ENCODE results near the gene CAST. TPM values are rescaled to one million over a fixed set of nuclear protein-coding genes. Genes with fewer than 3 reads are reported as not detected.
A peak's percentile ranks its signal among the peaks of the same experiment; 100 is the strongest.

The CAST gene
- total RNA-seq, 3 donors from 2014 or later: 221 to 400 (median 287) TPM

DNA sequence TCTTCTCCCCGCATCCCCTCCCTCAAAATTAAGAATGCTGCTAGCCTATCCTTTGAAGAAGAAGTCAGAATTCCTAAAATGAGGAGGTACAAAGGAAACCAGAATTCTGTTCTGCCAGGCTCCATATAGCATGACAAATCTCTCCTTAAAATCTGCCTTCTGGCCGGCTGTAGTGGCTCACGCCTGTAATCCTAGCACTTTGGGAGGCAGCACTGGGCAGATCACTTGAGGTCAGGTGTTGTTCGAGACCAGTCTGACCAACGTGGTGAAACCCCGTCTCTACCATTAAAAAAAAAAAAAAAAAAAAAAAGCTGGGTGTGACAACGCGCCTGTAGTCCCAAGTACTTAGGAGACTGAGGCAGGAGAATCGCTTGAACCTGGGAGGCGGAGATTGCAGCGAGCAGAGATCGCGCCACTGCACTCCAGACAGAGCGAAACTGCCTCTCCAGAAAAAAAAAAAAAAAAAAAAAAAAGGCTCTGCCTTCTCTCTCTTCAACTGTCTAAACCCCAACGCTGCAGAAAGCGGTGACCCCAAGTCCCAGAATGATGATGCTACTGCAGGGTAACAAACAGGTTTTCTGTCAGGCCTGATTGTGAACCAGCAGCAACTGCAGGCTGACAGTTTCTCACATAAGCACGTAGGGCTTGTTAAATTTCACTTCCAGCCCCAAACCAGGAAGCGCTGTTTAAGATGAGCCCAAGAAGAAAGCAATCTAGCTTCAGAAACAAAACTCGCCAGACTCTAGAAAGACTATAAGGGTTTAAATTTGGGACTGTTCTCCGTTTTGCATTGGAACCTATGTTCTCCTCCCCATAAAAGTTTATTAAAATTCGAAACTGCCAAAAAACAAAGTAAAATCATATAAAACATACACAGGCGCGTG, 963 bp upstream of the CAST start:
- Histone ChIP-seq H3K4me3 (peak overlapping the region; percentile 69 to 97 (median 95)), H3K4me1 (peaks cover 0 to 12% of the 10 kb centered on the region in 2 donors), H3K36me3 (no peaks in the 10 kb centered on the region), H3K9me3 (no peaks in the 10 kb centered on the region), H3K27ac (peak overlapping the region; percentile 95 to 100), H3K27me3 (no peaks in the 10 kb centered on the region)
- intact Hi-C loops (cut with DNase I; ENCODE audit: low total_unique reads): no loop called here
- no peak for DNase-seq (ENCODE audit: low spot score in 2 of 2)
- TF ChIP-seq CTCF (IDR thresholded peaks at IDR 0.05) (no peak), POLR2AphosphoS5 (IDR thresholded peaks at IDR 0.05) (no peak), POLR2A (IDR thresholded peaks at IDR 0.05) (no peak)

GRCh38 chr5:96662725-96663518, 746 bp downstream of the CAST start:
- intact Hi-C loops (cut with DNase I; ENCODE audit: low total_unique reads): no loop called here
- H3K4me1 ChIP-seq: peaks cover 0 to 12% of the 10 kb centered on the region in 2 donors
- H3K27ac ChIP-seq: peak overlapping the region; percentile 95 to 100
- TF ChIP-seq CTCF (IDR thresholded peaks at IDR 0.05) (no peak), POLR2AphosphoS5 (IDR thresholded peaks at IDR 0.05) (peak; percentile 66 to 88 (median 72)), POLR2A (IDR thresholded peaks at IDR 0.05) (peak; percentile 65)
- DNase-seq (ENCODE audit: low spot score in 2 of 2): peak; percentile 91
- H3K36me3 ChIP-seq: no peaks in the 10 kb centered on the region
- peak overlapping the region; percentile 69 to 97 (median 95) for H3K4me3 ChIP-seq
- H3K27me3 ChIP-seq: no peaks in the 10 kb centered on the region
- H3K9me3 ChIP-seq: no peaks in the 10 kb centered on the region

- Histone ChIP-seq H3K27ac (peak overlapping the region; percentile 95 to 100), H3K27me3 (no peaks in the 10 kb centered on the region), H3K4me1 (peaks cover 0 to 12% of the 10 kb centered on the region in 2 donors), H3K9me3 (no peaks in the 10 kb centered on the region), H3K4me3 (peak overlapping the region; percentile 69 to 97 (median 95)), H3K36me3 (no peaks in the 10 kb centered on the region)
- no peak for DNase-seq (ENCODE audit: low spot score in 2 of 2)
- intact Hi-C loops (cut with DNase I; ENCODE audit: low total_unique reads): no loop called here
- TF ChIP-seq POLR2A (IDR thresholded peaks at IDR 0.05): no peak
- TF ChIP-seq POLR2AphosphoS5 (IDR thresholded peaks at IDR 0.05): no peak
- no peak for TF ChIP-seq CTCF (IDR thresholded peaks at IDR 0.05)
These were observed 1.4 kb downstream of the CAST start for GRCh38 chr5:96663608-96664007.

DNA sequence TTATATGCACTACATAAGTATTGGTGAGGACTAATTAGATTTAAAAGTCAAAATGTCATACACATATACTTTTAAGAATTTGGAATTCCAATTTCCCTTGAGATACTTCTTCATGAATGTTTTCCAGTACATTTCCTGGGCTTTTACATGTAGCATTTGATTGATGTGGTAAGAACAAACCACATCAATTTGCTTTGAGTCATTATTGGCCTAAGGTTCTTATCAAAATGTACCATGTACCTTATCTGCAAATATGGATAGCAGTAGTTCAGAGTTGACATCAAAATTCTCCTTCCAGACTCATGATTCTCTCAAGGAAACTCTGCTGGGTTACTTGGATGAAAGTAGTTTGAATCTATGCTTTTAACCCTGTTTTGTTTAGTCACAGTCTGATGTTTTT, 2.5 kb downstream of the CAST start:
- intact Hi-C loops (cut with DNase I; ENCODE audit: low total_unique reads): no loop called here
- H3K4me1 ChIP-seq: peaks cover 0 to 12% of the 10 kb centered on the region in 2 donors

DNA sequence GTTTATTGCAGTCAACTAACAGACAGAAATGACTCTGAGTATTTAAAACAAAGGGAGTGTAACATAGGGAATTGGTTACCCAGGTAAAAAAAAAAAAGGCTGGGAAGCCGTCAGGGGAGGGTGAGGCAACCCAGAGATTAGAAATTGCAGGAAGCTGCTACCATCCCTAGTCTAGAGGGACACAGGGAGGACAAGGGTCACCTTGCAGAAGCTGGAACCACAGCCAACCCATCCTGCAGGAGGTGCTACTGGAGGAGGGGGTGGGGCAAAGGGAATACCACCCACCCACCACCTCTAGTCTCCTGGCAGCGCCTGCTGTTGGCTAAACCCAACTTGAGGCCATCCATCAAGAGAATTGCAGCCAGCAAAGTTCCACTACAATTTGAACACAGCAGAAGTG, 6.5 kb downstream of the CAST start:
- peaks cover 0 to 7% of the 10 kb centered on the region in 2 donors for H3K4me1 ChIP-seq
- TF ChIP-seq POLR2AphosphoS5 (IDR thresholded peaks at IDR 0.05) (no peak), POLR2A (IDR thresholded peaks at IDR 0.05) (no peak), CTCF (IDR thresholded peaks at IDR 0.05) (no peak)
- no peak overlapping the region for H3K27ac ChIP-seq
- intact Hi-C loops (cut with DNase I; ENCODE audit: low total_unique reads): no loop called here
- H3K36me3 ChIP-seq: no peaks in the 10 kb centered on the region
- DNase-seq (ENCODE audit: low spot score in 2 of 2): no peak
- no peaks in the 10 kb centered on the region for H3K27me3 ChIP-seq
- no peaks in the 10 kb centered on the region for H3K9me3 ChIP-seq
- no peak overlapping the region for H3K4me3 ChIP-seq

More for the DNA sequence above, 2.5 kb downstream of the CAST start:
- TF ChIP-seq POLR2AphosphoS5 (IDR thresholded peaks at IDR 0.05) (no peak), POLR2A (IDR thresholded peaks at IDR 0.05) (no peak)
- H3K4me3 ChIP-seq: no peak overlapping the region
- no peaks in the 10 kb centered on the region for H3K36me3 ChIP-seq
- no peaks in the 10 kb centered on the region for H3K27me3 ChIP-seq
- DNase-seq (ENCODE audit: low spot score in 2 of 2): no peak
- H3K9me3 ChIP-seq: no peaks in the 10 kb centered on the region
- peak overlapping the region; percentile 23 to 34 for H3K27ac ChIP-seq
